NCI-H1436 (cell line): ENCODE data around the gene IMMP2L.

Experiments
- DNase-seq: peaks from one replicate; lab custom pipeline; 2025; lab: John Stamatoyannopoulos, UW

IMMP2L gene

GRCh38 chr7:111215550-111215949 lies 346.7 kb downstream of the IMMP2L start:
- DNase-seq = no peak

DNA sequence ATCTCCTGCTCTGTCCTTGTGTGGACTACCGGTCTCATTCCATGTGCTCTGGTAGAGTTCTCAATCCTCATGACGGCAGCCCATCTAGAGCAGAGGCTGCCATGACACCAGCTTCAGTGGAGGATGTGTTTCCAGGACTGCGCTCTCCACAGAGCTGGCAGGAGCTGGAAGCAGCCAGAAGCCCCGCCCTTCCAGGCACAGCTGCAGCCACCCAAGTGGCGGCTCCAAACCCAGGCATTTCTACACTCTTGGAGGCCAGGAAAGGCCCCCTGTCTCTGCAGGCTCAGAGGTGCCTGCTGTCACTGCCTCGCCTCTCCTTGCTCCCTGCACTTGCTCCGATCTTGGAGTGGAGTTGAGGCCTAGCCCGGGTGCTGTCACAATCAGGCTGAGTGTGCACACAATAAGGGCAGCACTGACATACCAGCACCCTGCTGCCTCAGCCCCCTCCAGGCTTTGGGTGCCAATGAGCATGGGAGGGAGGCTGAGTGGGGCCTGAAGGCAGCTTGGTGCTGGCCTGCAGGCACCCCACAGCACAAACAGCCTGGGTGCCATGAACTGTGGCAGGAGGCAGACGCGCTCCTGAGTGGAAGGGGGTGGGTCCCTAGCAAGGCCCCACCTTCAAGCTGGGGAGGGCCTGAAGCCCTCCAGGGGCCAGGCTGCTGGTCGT lies 349.3 kb downstream of the IMMP2L start:
- no peak for DNase-seq

GRCh38 chr7:111210996-111211395 lies 351.3 kb downstream of the IMMP2L start:
- no peak for DNase-seq

GRCh38 chr7:111210043-111210442 lies 352.2 kb downstream of the IMMP2L start:
- no peak for DNase-seq

DNA sequence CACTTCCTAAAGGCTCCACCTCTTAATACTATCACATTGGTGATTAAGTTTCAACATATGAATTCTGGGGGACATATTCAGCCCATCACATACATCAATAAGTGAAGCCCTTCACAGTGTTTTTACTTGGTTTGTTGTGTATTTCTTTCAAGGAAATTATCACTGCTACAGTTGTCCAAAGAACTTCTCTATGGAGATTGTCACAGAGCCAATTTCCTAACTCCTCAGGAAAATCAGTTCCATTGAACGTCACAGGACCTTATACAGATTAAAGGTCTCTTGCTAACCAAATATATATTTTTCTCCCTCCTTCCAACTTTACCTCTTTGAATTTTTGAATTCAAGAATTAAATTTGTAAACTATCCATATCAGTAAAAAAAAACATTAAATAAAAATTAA lies 357.0 kb downstream of the IMMP2L start:
- no peak for DNase-seq

DNA sequence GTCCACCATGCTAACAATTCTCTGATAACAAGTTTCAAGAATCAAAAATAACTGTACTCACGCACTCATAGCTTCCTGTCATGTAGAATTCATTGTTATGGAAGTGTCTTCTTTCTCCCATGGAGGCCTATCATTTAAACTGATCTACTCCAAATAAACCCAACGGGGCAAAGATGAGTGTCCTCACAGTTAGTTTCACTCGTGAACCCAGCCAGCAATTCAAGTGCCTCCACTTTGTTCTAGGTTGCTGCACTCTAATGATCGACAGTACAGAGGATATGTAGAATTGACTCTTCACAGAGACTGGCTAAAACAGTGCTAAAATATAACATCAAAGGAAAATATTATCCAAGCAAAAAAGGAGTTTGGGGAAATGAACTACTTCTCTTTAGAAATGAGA lies 360.0 kb downstream of the IMMP2L start:
- no peak for DNase-seq

DNA sequence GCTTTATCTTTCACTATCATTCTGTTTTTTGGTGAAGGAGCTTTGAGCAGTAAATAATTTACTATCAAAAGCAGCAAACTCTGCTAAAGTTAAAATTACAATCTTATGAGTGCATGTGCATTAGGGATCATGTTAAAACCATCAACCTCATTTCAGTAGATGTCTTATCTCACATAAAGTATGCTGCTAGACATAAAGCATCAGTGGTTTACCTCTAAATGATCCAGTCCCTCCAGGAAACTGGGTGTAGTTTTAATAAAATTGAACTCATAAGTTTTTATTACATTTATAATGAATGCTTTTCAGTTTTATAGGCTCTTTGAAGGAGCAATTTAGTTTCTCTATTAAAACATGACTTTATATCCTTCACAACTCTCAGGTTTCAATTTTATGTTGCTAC lies 362.6 kb downstream of the IMMP2L start:
- no peak for DNase-seq

- no peak for DNase-seq
These were observed 364.0 kb downstream of the IMMP2L start for GRCh38 chr7:111198255-111198654.

DNA sequence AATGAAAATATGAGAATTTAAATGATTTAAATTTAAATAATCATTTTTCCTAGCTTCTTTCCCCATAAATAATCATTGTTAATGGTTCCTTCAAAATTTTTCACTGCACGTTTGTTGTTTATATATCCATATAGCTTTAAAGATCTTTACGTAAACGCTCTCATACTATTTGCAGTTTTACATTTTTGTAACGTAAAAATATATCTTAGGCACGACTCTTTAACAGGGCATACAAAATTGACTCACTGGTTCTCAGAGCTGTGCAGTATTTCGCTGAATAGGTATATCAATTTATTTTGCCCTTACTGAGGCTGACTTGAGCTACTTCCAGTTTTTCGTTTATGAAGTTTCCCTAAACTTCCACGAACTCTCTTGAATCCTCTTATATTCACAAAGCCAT lies 365.6 kb downstream of the IMMP2L start:
- DNase-seq = no peak

DNA sequence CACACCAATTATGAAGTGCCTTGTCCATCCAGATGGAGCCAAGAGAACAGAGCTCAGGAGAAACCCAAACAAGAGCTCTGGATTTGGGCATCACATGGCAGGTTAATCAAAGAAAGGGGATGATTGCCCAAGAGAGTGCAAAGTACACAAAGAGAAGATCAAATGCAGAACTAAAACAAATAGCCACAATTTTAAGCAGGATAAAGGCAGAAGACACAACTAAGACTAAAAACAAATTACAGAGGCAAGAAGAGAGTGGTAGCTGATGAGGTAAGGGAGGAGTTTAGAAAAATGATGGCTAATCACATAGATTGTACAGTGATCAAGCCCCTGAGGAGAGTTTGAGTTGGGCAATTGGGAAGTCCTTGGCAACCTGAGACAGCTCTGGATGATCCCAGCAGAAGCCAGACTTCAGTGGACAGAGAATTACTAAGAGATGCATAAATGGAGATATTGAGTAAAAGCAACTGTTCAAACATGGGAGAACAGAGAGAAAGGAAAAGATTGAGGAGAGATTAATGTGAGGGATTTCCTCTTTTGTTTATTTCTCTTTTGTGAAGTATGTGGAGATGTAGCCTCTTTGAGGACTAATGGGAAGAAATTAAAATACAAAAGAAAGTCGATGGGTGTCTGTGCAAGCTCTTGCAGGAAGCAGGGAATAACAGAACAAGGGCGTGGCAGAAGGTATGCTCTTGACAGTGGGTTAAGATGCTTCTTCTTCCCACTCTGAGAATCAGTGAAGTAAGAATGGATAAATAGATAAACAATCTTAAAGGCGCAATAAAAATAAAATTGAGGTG lies 369.5 kb downstream of the IMMP2L start:
- no peak for DNase-seq

GRCh38 chr7:111190804-111191203 lies 371.5 kb downstream of the IMMP2L start:
- no peak for DNase-seq

- no peak for DNase-seq
These were observed 377.3 kb downstream of the IMMP2L start for GRCh38 chr7:111184987-111185386.

DNA sequence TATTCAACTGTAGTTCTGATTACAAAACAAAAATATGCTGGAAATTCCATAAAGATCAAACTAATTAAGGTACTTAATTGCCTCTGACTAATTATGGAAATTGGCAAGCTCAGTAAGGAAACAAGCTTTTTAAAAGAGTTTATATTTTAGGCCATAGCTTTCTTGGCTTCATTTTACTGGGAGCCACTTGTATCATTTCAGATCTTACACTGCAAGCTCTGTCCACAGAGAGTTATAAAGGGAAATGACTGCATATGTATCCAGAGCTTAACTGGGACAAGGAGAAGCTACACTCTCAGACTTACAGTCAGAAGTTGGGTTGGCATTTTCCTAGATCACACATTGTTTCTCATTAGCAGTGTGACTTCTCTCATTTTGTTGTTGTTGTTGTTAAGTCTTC lies 379.0 kb downstream of the IMMP2L start:
- DNase-seq = no peak

GRCh38 chr7:111180338-111180737 lies 382.0 kb downstream of the IMMP2L start:
- no peak for DNase-seq

DNA sequence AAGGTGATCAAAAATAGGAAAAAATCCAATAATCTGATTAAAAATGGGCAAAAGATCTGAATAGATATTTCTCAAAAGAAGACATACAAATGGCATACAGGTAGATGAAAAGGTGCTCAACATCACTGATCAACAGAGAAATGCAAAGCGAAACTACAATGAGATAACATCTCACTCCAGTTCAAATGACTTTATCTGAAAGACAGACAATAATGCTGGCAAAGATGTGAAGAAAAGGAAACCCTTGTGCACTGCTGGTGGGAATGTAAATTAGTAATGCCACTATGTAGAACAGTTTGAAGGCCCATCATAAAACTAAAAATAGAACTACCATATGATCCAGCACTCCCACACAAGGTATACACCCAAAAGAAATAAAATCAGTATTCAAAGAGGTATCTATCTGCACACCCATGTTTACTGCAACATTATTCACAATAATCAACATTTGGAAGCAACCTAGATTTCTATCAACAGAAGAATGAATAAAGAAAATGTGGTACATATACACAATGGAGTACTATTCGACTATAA lies 386.3 kb downstream of the IMMP2L start:
- no peak for DNase-seq

DNA sequence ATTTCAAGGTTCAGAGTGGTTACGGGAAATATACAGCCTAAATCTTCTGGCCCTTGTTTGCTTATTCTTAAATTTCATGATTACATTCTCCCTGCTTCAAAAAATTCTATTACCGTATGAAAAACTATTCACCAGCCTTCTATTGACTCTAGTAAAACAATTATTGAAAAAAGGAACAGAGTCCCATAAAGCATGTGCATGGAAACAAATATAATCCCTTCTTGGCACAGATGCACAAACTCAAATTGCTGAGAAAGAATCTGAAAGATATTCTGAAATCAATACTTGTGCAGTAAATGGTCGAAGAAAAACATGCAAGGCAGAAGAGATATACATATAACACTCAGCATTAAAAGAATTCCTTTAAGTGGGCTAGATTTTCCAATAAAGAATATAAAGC lies 387.8 kb downstream of the IMMP2L start:
- DNase-seq = no peak

DNA sequence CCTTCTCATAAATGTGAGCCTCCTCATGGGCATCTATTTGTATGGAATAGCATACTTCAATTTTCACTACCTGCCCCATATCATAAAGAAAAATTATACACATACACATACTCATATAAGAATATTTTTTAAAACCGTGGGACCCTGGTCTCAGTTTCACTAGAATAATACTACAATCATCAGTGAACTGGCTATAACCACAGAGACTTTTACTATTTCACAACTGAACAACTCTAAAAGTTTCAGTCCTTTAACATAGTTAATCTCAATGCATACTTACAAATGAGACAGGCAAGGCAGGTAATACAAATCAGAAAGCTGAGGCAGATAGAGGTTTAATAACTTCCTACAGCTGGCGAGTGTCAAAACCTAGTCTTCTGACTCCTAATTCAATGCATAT lies 388.3 kb downstream of the IMMP2L start:
- no peak for DNase-seq

DNA sequence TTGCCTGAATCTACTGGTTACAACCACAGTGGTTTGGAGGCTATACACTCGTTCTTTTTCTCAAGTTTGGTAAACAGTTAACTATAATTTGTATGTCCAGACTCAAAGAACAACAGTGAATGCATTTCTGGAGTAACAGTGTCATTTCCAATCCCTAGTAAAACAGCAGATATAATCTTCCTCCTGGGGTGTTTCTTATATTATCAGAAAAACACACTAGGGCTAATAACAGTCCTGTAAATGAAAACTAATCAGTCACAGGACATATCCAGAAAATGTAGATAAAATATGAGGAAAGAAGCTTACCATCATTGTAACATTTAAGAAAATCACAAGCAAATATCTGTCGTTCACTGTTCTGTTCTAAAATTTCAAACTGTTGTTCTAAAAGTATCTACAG lies 388.8 kb downstream of the IMMP2L start:
- DNase-seq = no peak

GRCh38 chr7:111172564-111173257 lies 389.6 kb downstream of the IMMP2L start:
- DNase-seq = no peak

- peak; percentile 77 for DNase-seq
These were observed 394.1 kb downstream of the IMMP2L start for GRCh38 chr7:111168182-111168581.

DNA sequence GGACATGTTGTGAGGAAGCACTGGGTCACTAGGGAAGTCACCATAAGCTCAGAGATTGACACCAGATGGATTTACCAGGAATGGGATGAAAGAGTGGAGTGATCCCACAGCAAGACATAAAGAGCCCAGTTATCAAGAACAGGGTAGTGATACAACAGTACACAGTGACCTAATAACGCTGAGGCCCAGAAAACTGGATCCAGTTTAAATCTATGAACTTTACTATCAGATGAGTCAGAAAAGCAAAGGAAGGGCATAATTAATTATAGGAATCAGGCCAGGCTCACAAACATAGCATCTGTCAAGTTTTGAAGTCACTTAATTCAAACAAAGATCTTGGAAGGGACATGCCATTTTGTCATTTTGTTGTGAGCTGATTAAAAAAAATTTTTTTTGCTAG lies 397.9 kb downstream of the IMMP2L start:
- no peak for DNase-seq

GRCh38 chr7:111162692-111163091 lies 399.6 kb downstream of the IMMP2L start:
- no peak for DNase-seq

- no peak for DNase-seq
These were observed 402.0 kb downstream of the IMMP2L start for GRCh38 chr7:111160297-111160696.
